Osteoblast (primary cell): ENCODE data around the gene PDPR. TPM values are rescaled to one million over a fixed set of nuclear protein-coding genes. Genes with fewer than 3 reads are reported as not detected.
"Not testable (repeated sequence)": the region's sequence is repeated elsewhere in the genome, so short reads cannot be mapped to it uniquely, and the experiment has no call there.

Experiments used
- DNase-seq: peaks from one replicate; pipeline ENCODE4 v3.0.0; 2011; ENCODE audit warnings: low spot score, mixed read lengths; ENCODE audit not compliant: insufficient read length; ENCODE audit errors: missing footprints
- H2AFZ ChIP-seq: 2 replicates; pipeline ENCODE4 v1.6.0; 2011; ENCODE audit warnings: mild to moderate bottlenecking, low read length
- H3K27ac ChIP-seq: 2 replicates; pipeline ENCODE4 v1.5.1; 2011; ENCODE audit warnings: mild to moderate bottlenecking, low read depth, low read length, moderate library complexity
- H3K27me3 ChIP-seq: 2 replicates; pipeline ENCODE4 v1.6.0; 2012; ENCODE audit warnings: mild to moderate bottlenecking, control low read depth, inconsistent platforms, low read length, moderate library complexity; ENCODE audit not compliant: insufficient read depth
- H3K36me3 ChIP-seq: 2 replicates; pipeline ENCODE4 v1.5.1; 2011; ENCODE audit warnings: mild to moderate bottlenecking, low read length, control low read depth, moderate library complexity; ENCODE audit not compliant: insufficient read depth
- H3K4me1 ChIP-seq: 2 replicates; pipeline ENCODE4 v1.5.1; 2011; ENCODE audit warnings: mild to moderate bottlenecking, low read length, control low read depth, moderate library complexity; ENCODE audit not compliant: insufficient read depth
- H3K4me2 ChIP-seq: 2 replicates; pipeline ENCODE4 v1.6.0; 2011; ENCODE audit warnings: mild to moderate bottlenecking, low read length; ENCODE audit not compliant: insufficient read depth
- H3K4me3 ChIP-seq: fragments of 200-600 bp; sonication (generic); 3 replicates; pipeline ENCODE4 v1.5.1; 2012; ENCODE audit warnings: mild to moderate bottlenecking, low read length, inconsistent platforms; ENCODE audit not compliant: insufficient read depth
- H3K79me2 ChIP-seq: 2 replicates; pipeline ENCODE4 v1.6.0; 2012; ENCODE audit warnings: mild to moderate bottlenecking, low read length, control low read depth, inconsistent platforms; ENCODE audit not compliant: insufficient read depth
- H3K9me3 ChIP-seq: 2 replicates; pipeline ENCODE4 v1.5.1; 2011; ENCODE audit warnings: low read depth, low read length, control low read depth
- H4K20me1 ChIP-seq: 2 replicates; pipeline ENCODE4 v1.6.0; 2012; ENCODE audit warnings: mild to moderate bottlenecking, low read length, control low read depth; ENCODE audit not compliant: insufficient read depth
- small RNA-seq: library from RNA; depleted of rRNA; stranded (forward); fragments of <200 nt; gene quantifications from one replicate; pipeline ENCODE3, GENCODE V24; 2012
- total RNA-seq: library from RNA; depleted of rRNA; stranded (reverse); fragments of >200 nt; gene quantifications from 2 replicates; pipeline ENCODE4 v1.2.3, GENCODE V29; 2012

The PDPR gene
- total RNA-seq, 1 donor: 23.2 TPM

GRCh38 chr16:70206382-70206781 lies 92.2 kb downstream of the PDPR start:
- not testable (repeated sequence) for H3K36me3 ChIP-seq, H3K4me2 ChIP-seq, H3K27ac ChIP-seq, H2AFZ ChIP-seq, H3K9me3 ChIP-seq, DNase-seq, H4K20me1 ChIP-seq, H3K4me3 ChIP-seq, H3K27me3 ChIP-seq, H3K79me2 ChIP-seq, H3K4me1 ChIP-seq

Small RNA genes within 50 kb of the gene (small RNA-seq; reads per million reads assigned to genes)
- not detected for gene AC009060.2

Other genes starting within 250 kb of the PDPR start
- 0.29 and 1.1 TPM in 2 replicates for gene CLEC18A, start 163.0 kb upstream of the PDPR start, total RNA-seq
- gene CLEC18C, start 59.5 kb downstream of the PDPR start, total RNA-seq: 0.29 and 0.36 TPM in 2 replicates
- 37.7 and 47.4 TPM in 2 replicates for gene EXOSC6, start 137.6 kb downstream of the PDPR start, total RNA-seq
- 197 and 213 TPM in 2 replicates for gene AARS1, start 175.2 kb downstream of the PDPR start, total RNA-seq
- gene DDX19B, start 184.9 kb downstream of the PDPR start, total RNA-seq: 30.6 and 42.7 TPM in 2 replicates
- 35.4 and 43.1 TPM in 2 replicates for gene DDX19A, start 232.6 kb downstream of the PDPR start, total RNA-seq